T-cell (primary cell): ENCODE measurements around the gene RAB1A. TPM values are rescaled to one million over a fixed set of nuclear protein-coding genes. Genes with fewer than 3 reads are reported as not detected.
A peak's percentile ranks its signal among the peaks of the same experiment; 100 is the strongest.
"Not testable (repeated sequence)": the region's sequence is repeated elsewhere in the genome, so short reads cannot be mapped to it uniquely, and the experiment has no call there.

ENCODE experiments used
- ATAC-seq, 4 experiments: fragments of 200-7000 bp in 3 of 4; fragments of 150-1000 bp in 1 of 4; cut with Tn5 transposase; replicated peaks in 1 of 4; 1 replicate in 3 of 4; 2 replicates in 1 of 4; pipeline ENCODE4 v1.10.0; 2021; ENCODE audit warnings: moderate library complexity in 3 of 4, mild to moderate bottlenecking in 2 of 4, moderate number of reproducible peaks in 1 of 4
- CTCF ChIA-PET, 2 donors: fragments of 300-600 bp; sonication (Branson Sonifier 250); formaldehyde crosslinking; loops; one replicate each; lab custom pipeline; 2022; ENCODE audit warnings: antibody characterized with exemption in 2 of 2; lab: Charles Lee
- POLR2A ChIA-PET, 2 donors: fragments of 300-600 bp; sonication (Branson Sonifier 250); formaldehyde crosslinking; loops; one replicate each; lab custom pipeline; 2022; ENCODE audit warnings: antibody characterized with exemption in 2 of 2; lab: Charles Lee
- DNase-seq, 35 experiments: peaks; one replicate each; pipeline versions ENCODE4 v3.0.0 to v3.0.0-alpha.2; 2013 to 2023
- H3K27ac ChIP-seq: one replicate; pipeline ENCODE4 v1.5.1; 2013; ENCODE audit warnings: low read length
- H3K27me3 ChIP-seq, 2 experiments: replicated peaks in 1 of 2; 1 replicate in 1 of 2; 2 replicates in 1 of 2; pipeline versions ENCODE4 v1.6.1 to v1.7.0; 2013; ENCODE audit warnings: low read length in 1 of 2, mixed read lengths in 1 of 2; ENCODE audit not compliant: control insufficient read depth in 2 of 2, insufficient read depth in 2 of 2; ENCODE audit errors: extremely low read depth in 1 of 2
- H3K36me3 ChIP-seq, 2 donors: 1 replicate in 1 of 2; 2 replicates in 1 of 2; pipeline versions ENCODE4 v1.6.1 to v1.7.0; 2013; ENCODE audit warnings: low read length in 1 of 2; ENCODE audit not compliant: control insufficient read depth in 2 of 2, insufficient read depth in 1 of 2; ENCODE audit errors: extremely low read depth in 1 of 2
- H3K4me1 ChIP-seq, 2 experiments: 1 replicate in 1 of 2; 2 replicates in 1 of 2; pipeline versions ENCODE4 v1.6.1 to v1.7.0; 2013; ENCODE audit warnings: low read length in 2 of 2, mixed read lengths in 1 of 2; ENCODE audit not compliant: insufficient read depth in 2 of 2, control insufficient read depth in 1 of 2; ENCODE audit errors: extremely low read depth in 1 of 2
- H3K4me3 ChIP-seq, 2 donors: 1 replicate in 1 of 2; 2 replicates in 1 of 2; pipeline versions ENCODE4 v1.5.1 to v1.7.0; 2013; ENCODE audit warnings: mild to moderate bottlenecking in 2 of 2, low read length in 1 of 2, moderate library complexity in 1 of 2; ENCODE audit not compliant: control insufficient read depth in 1 of 2; ENCODE audit errors: extremely low read depth in 1 of 2
- H3K9me3 ChIP-seq: 2 replicates; pipeline ENCODE4 v1.7.0; 2013
- H3K27ac Mint-ChIP-seq, 2 donors: one replicate each; pipeline ENCODE4 v1.8.0; 2020 to 2021; ENCODE audit warnings: mild to moderate bottlenecking in 2 of 2, mixed read lengths in 2 of 2
- H3K27me3 Mint-ChIP-seq, 2 donors: one replicate each; pipeline ENCODE4 v1.8.0; 2021 to 2022; ENCODE audit warnings: mixed read lengths in 2 of 2
- H3K36me3 Mint-ChIP-seq: one replicate; pipeline ENCODE4 v1.8.0; 2021; ENCODE audit warnings: mixed read lengths
- H3K4me1 Mint-ChIP-seq, 3 donors: one replicate each; pipeline ENCODE4 v1.8.0; 2020 to 2022; ENCODE audit warnings: mixed read lengths in 3 of 3, mild to moderate bottlenecking in 1 of 3
- H3K4me3 Mint-ChIP-seq, 3 donors: one replicate each; pipeline ENCODE4 v1.8.0; 2020 to 2022; ENCODE audit warnings: mild to moderate bottlenecking in 3 of 3, mixed read lengths in 3 of 3, moderate library complexity in 3 of 3
- H3K9me3 Mint-ChIP-seq, 3 donors: one replicate each; pipeline ENCODE4 v1.8.0; 2020 to 2022; ENCODE audit warnings: mixed read lengths in 3 of 3
- WGBS: methylation state at CpG from one replicate; pipeline ENCODE4 v1.1.5; 2013; ENCODE audit warnings: missing lambda C conversion rate; ENCODE audit not compliant: insufficient coverage; 5-methylcytosine and 5-hydroxymethylcytosine counted together
- total RNA-seq, 35 experiments: library from RNA in 6 of 35; stranded (reverse) in 6 of 35; fragments of 120-200 nt in 1 of 35; gene quantifications; one replicate each; pipeline versions ENCODE4 v1.2.1 to v1.2.4 and lab custom pipeline; 2013 to 2026

The RAB1A gene
- total RNA-seq, 5 donors from 2014 or later (not counting 1 experiment from before 2014, with no cell fraction given), result 39.1 to 54.3 (median 42.6) TPM

DNA sequence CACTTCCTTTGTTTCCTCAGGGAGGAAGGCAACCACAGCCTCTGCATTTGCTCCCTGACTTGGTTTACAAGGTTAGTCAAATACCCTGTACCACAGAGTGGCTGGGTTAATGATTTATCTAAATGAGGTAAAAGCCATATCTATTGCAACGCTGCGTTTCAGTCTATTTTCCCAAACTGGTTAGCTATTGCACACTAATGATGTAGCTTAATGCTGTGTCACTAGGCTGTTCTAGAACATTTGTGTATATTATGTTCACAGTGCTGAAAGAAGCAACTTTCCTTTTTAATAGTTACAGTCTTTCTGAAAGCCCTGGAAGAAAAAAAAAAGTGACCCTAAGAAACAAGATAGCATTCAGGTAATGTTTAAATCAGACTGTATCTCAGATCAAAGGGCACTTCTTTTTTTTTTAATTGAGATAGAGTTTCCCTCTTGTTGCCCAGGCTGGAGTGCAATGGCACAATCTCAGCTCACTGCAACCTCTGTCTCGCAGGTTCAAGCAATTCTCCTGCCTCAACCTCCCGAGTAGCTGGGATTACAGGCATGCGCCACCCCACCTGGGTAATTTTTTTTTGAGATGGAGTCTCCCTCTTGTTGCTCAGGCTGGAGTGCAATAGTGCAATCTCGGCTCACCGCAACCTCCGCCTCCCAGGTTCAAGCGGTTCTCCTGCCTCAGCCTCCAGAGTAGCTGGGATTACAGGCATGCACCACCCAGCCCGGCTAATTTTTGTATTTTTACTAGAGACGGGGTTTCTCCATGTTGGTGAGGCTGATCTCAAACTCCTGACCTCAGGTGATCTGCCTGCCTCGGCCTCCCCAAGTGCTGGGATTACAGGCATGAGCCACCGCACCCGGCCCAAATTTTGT lies 40.9 kb upstream of the RAB1A start:
- 88% methylated on average over 12 of the region's 14 CpGs for WGBS

GRCh38 chr2:65169760-65170136 lies 39.8 kb upstream of the RAB1A start:
- no peak overlapping the region for H3K4me3 ChIP-seq
- ChIA-PET CTCF (interaction anchor here (0.8 to 2.6 kb wide), 15 partner anchors 8 to 252 kb away, joined by 3 to 27 read pairs (median 3); partner anchors contain the start of genes ACTR2 (in 1 of the 2), CEP68 (in 1 of the 2) and RAB1A (in 1 of the 2)), POLR2A (interaction anchor here in 1 of 2 donors (1.1 kb wide), 1 partner anchor 1028 kb away, joined by 3 read pairs; no protein-coding TSS in a partner anchor)
- no peaks in the 10 kb centered on the region for H3K27me3 ChIP-seq
- H3K4me1 Mint-ChIP-seq, result peaks cover 0 to 5% (median 2%) of the 10 kb centered on the region in 3 donors
- DNase-seq, result no peak
- no peaks in the 10 kb centered on the region for H3K36me3 ChIP-seq
- no peaks in the 10 kb centered on the region for H3K36me3 Mint-ChIP-seq
- H3K27me3 Mint-ChIP-seq, result no peaks in the 10 kb centered on the region
- H3K27ac ChIP-seq, result no peak overlapping the region
- no peaks in the 10 kb centered on the region for H3K4me1 ChIP-seq
- H3K9me3 ChIP-seq, result no peaks in the 10 kb centered on the region
- 67% methylated on average over 1 of the region's 4 CpGs for WGBS
- ATAC-seq, result no peak
- H3K4me3 Mint-ChIP-seq, result no peak overlapping the region
- no peak overlapping the region for H3K27ac Mint-ChIP-seq
- no peaks in the 10 kb centered on the region for H3K9me3 Mint-ChIP-seq

More for the DNA sequence above, 40.9 kb upstream of the RAB1A start:
- H3K36me3 Mint-ChIP-seq, DNase-seq, ATAC-seq, H3K27ac Mint-ChIP-seq, H3K27me3 ChIP-seq, H3K4me3 Mint-ChIP-seq, H3K27ac ChIP-seq, POLR2A ChIA-PET, H3K4me1 Mint-ChIP-seq, H3K9me3 Mint-ChIP-seq, H3K9me3 ChIP-seq, H3K27me3 Mint-ChIP-seq, H3K4me1 ChIP-seq, H3K4me3 ChIP-seq, H3K36me3 ChIP-seq: not testable (repeated sequence)
- CTCF ChIA-PET, result interaction anchor here (0.5 to 2.6 kb wide), 6 partner anchors 16 to 105 kb away, joined by 3 to 27 read pairs (median 4); no protein-coding TSS in a partner anchor

DNA sequence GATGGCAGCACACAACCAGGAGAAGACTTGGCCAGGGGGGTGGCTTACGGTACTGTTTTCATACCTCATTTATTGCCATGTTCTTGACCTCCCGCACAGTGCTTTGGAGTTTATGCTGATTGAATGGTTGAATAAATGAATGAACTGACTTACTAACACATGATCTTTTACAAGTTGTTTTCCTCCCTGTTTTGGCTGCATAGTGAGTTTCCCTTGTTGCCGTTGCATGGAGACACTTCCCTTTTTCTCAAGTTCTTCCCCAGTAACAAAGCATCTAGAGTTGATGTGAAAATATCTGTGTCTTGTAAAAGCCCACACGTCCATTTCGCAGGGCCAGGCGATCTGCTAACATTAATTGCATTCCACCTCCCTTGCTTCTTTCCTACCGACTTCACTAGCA lies 35.7 kb upstream of the RAB1A start:
- Histone ChIP-seq H3K36me3 (no peaks in the 10 kb centered on the region), H3K9me3 (no peaks in the 10 kb centered on the region), H3K27ac (no peak overlapping the region), H3K4me3 (no peak overlapping the region), H3K4me1 (peaks cover 6 to 11% of the 10 kb centered on the region in 2 experiments), H3K27me3 (no peaks in the 10 kb centered on the region)
- Mint-ChIP-seq H3K27ac (no peak overlapping the region), H3K27me3 (no peaks in the 10 kb centered on the region), H3K4me3 (no peak overlapping the region), H3K4me1 (peaks cover 11 to 34% (median 15%) of the 10 kb centered on the region in 3 donors), H3K9me3 (no peaks in the 10 kb centered on the region), H3K36me3 (no peaks in the 10 kb centered on the region)
- WGBS, result 71% methylated on average over 4 of the region's 7 CpGs
- ChIA-PET CTCF (interaction anchor here in 1 of 2 donors (0.6 kb wide), 1 partner anchor 9 kb away, joined by 3 read pairs; no protein-coding TSS in a partner anchor), POLR2A (no interaction called here)
- no peak for ATAC-seq
- no peak for DNase-seq

DNA sequence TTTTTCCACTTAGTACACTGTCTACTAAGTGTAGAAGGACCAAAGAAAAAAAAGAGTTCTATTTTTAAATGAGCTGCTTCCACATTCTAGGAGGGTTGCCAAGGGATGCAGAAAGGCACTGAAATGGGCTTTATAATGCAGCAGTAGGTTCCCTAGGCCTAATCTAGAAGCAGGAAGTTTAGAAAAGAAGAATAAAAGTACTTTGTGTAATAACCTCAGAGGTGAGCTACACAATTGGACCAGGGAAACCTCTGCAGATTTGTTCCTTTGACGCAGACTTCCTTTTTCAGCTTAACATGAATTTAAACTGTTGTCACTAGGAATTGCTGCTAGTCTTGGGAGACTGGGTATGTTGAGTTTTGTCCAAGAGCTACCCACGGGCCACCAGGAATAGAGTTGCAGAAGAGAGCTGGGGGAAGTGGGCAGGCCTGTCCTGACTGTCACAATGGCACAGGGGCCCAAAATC lies 34.6 kb upstream of the RAB1A start:
- H3K4me1 ChIP-seq, result peaks cover 11% of the 10 kb centered on the region in 2 experiments
- WGBS, result 80% methylated on average over 1 of the region's 2 CpGs
- Mint-ChIP-seq H3K4me3 (no peak overlapping the region), H3K36me3 (no peaks in the 10 kb centered on the region), H3K4me1 (peaks cover 17 to 44% (median 21%) of the 10 kb centered on the region in 3 donors), H3K9me3 (no peaks in the 10 kb centered on the region), H3K27ac (peak overlapping the region in 1 of 2 donors; percentile 2), H3K27me3 (no peaks in the 10 kb centered on the region)
- ATAC-seq, result no peak
- H3K27ac ChIP-seq, result no peak overlapping the region
- POLR2A ChIA-PET, result interaction anchor here in 1 of 2 donors (0.6 to 0.7 kb wide), 4 partner anchors 11 to 944 kb away, joined by 4 read pairs; no protein-coding TSS in a partner anchor
- no peaks in the 10 kb centered on the region for H3K27me3 ChIP-seq
- no peak overlapping the region for H3K4me3 ChIP-seq
- CTCF ChIA-PET, result interaction anchor here (0.7 to 1.1 kb wide), 4 partner anchors 20 to 155 kb away, joined by 3 to 6 read pairs (median 4); no protein-coding TSS in a partner anchor
- no peaks in the 10 kb centered on the region for H3K9me3 ChIP-seq
- no peaks in the 10 kb centered on the region for H3K36me3 ChIP-seq
- no peak for DNase-seq

DNA sequence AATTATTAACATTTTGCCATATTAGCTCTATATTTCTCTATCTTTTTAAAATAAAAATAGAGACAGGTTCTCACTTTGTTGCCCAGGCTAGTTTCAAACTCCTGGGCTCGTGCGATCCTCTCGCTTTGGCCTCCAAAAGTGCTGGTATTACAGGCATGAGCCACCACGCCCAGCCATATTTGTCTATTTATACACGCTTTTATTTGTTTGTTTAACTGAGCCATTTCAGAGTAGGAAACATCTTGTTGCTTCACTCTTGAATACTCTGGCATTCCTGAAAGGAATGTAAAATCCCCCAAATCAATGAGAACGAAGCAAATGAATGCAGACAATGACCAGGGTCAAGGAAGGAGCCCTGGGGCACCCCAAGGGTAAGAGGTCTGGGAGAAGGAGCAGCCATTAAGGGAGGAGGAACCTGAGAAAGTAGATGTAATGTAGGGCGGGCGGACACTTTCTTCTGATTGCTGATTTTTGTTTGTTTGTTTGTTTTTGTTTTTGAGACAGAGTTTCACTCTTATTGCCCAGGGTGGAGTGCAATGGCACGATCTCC lies 31.7 kb upstream of the RAB1A start:
- 97% methylated on average over 6 of the region's 9 CpGs for WGBS
- Histone ChIP-seq H3K36me3 (no peaks in the 10 kb centered on the region), H3K4me3 (no peak overlapping the region), H3K9me3 (no peaks in the 10 kb centered on the region), H3K27me3 (no peaks in the 10 kb centered on the region), H3K27ac (no peak overlapping the region), H3K4me1 (peaks cover 11 to 12% of the 10 kb centered on the region in 2 experiments)
- CTCF ChIA-PET, result no interaction called here
- no peaks in the 10 kb centered on the region for H3K27me3 Mint-ChIP-seq
- DNase-seq (no peak), ATAC-seq (no peak)
- peaks cover 15 to 46% (median 21%) of the 10 kb centered on the region in 3 donors for H3K4me1 Mint-ChIP-seq
- no peak overlapping the region for H3K27ac Mint-ChIP-seq
- POLR2A ChIA-PET, result interaction anchor here in 1 of 2 donors (0.8 kb wide), 1 partner anchor 11 kb away, joined by 3 read pairs; no protein-coding TSS in a partner anchor
- H3K9me3 Mint-ChIP-seq, result no peaks in the 10 kb centered on the region
- no peaks in the 10 kb centered on the region for H3K36me3 Mint-ChIP-seq
- no peak overlapping the region for H3K4me3 Mint-ChIP-seq

DNA sequence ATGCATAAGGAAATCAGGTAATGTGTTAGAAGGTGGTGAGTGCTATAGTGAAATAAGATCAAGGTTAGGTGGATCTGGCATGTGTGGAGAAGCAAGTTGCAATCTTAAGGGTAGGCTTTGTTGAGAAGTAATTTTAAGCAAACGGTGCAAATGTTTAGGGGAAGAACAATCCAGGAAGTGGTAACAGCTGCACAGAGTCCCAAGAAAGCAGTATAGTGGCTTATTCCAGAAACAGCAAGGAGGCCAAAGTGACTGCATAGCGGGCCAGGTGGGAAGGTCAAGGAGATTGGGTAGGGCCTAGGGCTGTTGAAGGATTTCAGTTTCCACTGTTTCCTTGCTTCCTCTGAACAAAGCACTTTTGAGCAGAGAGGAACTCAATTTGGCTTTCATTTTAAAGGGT lies 30.0 kb upstream of the RAB1A start:
- POLR2A ChIA-PET, result interaction anchor here in 1 of 2 donors (0.6 kb wide), 1 partner anchor 200 kb away, joined by 4 read pairs; no protein-coding TSS in a partner anchor
- no peaks in the 10 kb centered on the region for H3K36me3 Mint-ChIP-seq
- H3K27ac Mint-ChIP-seq, result no peak overlapping the region
- WGBS, result 29% methylated on average over 2 of the region's 2 CpGs
- Histone ChIP-seq H3K9me3 (no peaks in the 10 kb centered on the region), H3K36me3 (no peaks in the 10 kb centered on the region), H3K27me3 (no peaks in the 10 kb centered on the region), H3K4me3 (no peak overlapping the region), H3K4me1 (peaks cover 11 to 12% of the 10 kb centered on the region in 2 experiments), H3K27ac (no peak overlapping the region)
- DNase-seq (no peak), ATAC-seq (no peak)
- H3K4me3 Mint-ChIP-seq, result peak overlapping the region in 1 of 3 donors; percentile 14
- H3K9me3 Mint-ChIP-seq, result no peaks in the 10 kb centered on the region
- H3K27me3 Mint-ChIP-seq, result no peaks in the 10 kb centered on the region
- H3K4me1 Mint-ChIP-seq, result peaks cover 15 to 42% (median 21%) of the 10 kb centered on the region in 3 donors
- CTCF ChIA-PET, result interaction anchor here in 1 of 2 donors (0.9 kb wide), 1 partner anchor 95 kb away, joined by 3 read pairs; no protein-coding TSS in a partner anchor
